Activated T-cell treated with anti-CD3 and anti-CD28 coated beads for 4 hours (primary cell): Measurements from ENCODE around the gene PLIN3.
"Not testable (repeated sequence)": the region's sequence is repeated elsewhere in the genome, so short reads cannot be mapped to it uniquely, and the experiment has no call there.

ENCODE experiments used
- DNase-seq: peaks from one replicate; pipeline ENCODE4 v3.0.0-alpha.2; 2020

The PLIN3 gene

GRCh38 chr19:4867534-4868285, at the start of gene PLIN3:
TSS of gene PLIN3 (minus strand) at chr19:4867667. CDS start at chr19:4861394, 6,273 bp downstream.
- peak; percentile 87 for DNase-seq

- no peak for DNase-seq
Measured at GRCh38 chr19:4916292-4917082, 49.0 kb upstream of the PLIN3 start.

- peak; percentile 74 for DNase-seq
Measured at GRCh38 chr19:4914736-4915501, 47.5 kb upstream of the PLIN3 start.

- no peak for DNase-seq
Measured at GRCh38 chr19:4913996-4914735, 46.7 kb upstream of the PLIN3 start.

- peak; percentile 66 for DNase-seq
Measured at GRCh38 chr19:4911786-4912672, 44.6 kb upstream of the PLIN3 start.

GRCh38 chr19:4911314-4911713, 43.8 kb upstream of the PLIN3 start:
- no peak for DNase-seq

GRCh38 chr19:4910594-4911281, 43.3 kb upstream of the PLIN3 start:
- no peak for DNase-seq

- peak; percentile 88 for DNase-seq
Measured at GRCh38 chr19:4909897-4910593, 42.6 kb upstream of the PLIN3 start.

GRCh38 chr19:4909156-4909896, 41.9 kb upstream of the PLIN3 start, which contains the start of gene UHRF1:
TSS of gene UHRF1 (plus strand) at chr19:4909501. CDS start at chr19:4910886, 1,385 bp downstream.
- no peak for DNase-seq

GRCh38 chr19:4908781-4909155, 41.3 kb upstream of the PLIN3 start:
- DNase-seq: no peak

- no peak for DNase-seq
Measured at GRCh38 chr19:4908360-4908759, 40.9 kb upstream of the PLIN3 start.

- DNase-seq: no peak
Measured at GRCh38 chr19:4906963-4907362, 39.5 kb upstream of the PLIN3 start.

- DNase-seq: no peak
Measured at GRCh38 chr19:4904481-4904880, 37.0 kb upstream of the PLIN3 start.

GRCh38 chr19:4902796-4903195, 35.3 kb upstream of the PLIN3 start, which contains the start of gene ARRDC5:
TSS of gene ARRDC5 (minus strand) at chr19:4902896. CDS start at chr19:4902825, 71 bp downstream.
- DNase-seq: no peak

GRCh38 chr19:4900879-4901278, 33.4 kb upstream of the PLIN3 start:
- not testable (repeated sequence) for DNase-seq

GRCh38 chr19:4897146-4897545, 29.7 kb upstream of the PLIN3 start:
- DNase-seq: no peak

- DNase-seq: no peak
Measured at GRCh38 chr19:4896372-4896771, 28.9 kb upstream of the PLIN3 start.

- not testable (repeated sequence) for DNase-seq
Measured at GRCh38 chr19:4892962-4893361, 25.5 kb upstream of the PLIN3 start.

- DNase-seq: no peak
Measured at GRCh38 chr19:4891066-4891465, 23.6 kb upstream of the PLIN3 start.
